OCI-LY1 (cell line): ENCODE results near the gene TLR8.

Source experiments
- H2AFZ ChIP-seq: fragments of 200-600 bp; sonication (generic), shearing (Covaris generic); 2 replicates; pipeline ENCODE4 v1.6.0; 2014; ENCODE audit warnings: antibody characterized with exemption, mild to moderate bottlenecking, low read length
- H3F3A ChIP-seq: fragments of 200-600 bp; sonication (generic), shearing (Covaris generic); 2 replicates; pipeline ENCODE4 v1.6.0; 2014; ENCODE audit warnings: mild to moderate bottlenecking, antibody characterized with exemption, low read length, moderate library complexity; ENCODE audit not compliant: insufficient read depth
- H3K27ac ChIP-seq: fragments of 200-600 bp; sonication (generic); 2 replicates; pipeline ENCODE4 v1.5.1; 2014; ENCODE audit warnings: low read length, mixed run types, mild to moderate bottlenecking, low read depth; ENCODE audit not compliant: poor library complexity, severe bottlenecking
- H3K27me3 ChIP-seq: fragments of 200-600 bp; sonication (generic); 2 replicates; pipeline ENCODE4 v1.6.0; 2014; ENCODE audit warnings: antibody characterized with exemption, mild to moderate bottlenecking, low read length, moderate library complexity; ENCODE audit not compliant: insufficient read depth
- H3K36me3 ChIP-seq: fragments of 200-600 bp; sonication (generic); 2 replicates; pipeline ENCODE4 v1.6.1; 2014; ENCODE audit warnings: mild to moderate bottlenecking, antibody characterized with exemption, low read length, moderate library complexity, mixed read lengths; ENCODE audit not compliant: insufficient read depth
- H3K4me1 ChIP-seq: fragments of 200-600 bp; sonication (generic); 2 replicates; pipeline ENCODE4 v1.5.1; 2014; ENCODE audit warnings: mild to moderate bottlenecking, low read length, moderate library complexity; ENCODE audit not compliant: insufficient read depth, severe bottlenecking
- H3K4me2 ChIP-seq: fragments of 200-600 bp; sonication (generic), shearing (Covaris generic); 2 replicates; pipeline ENCODE4 v1.6.1; 2014; ENCODE audit warnings: low read length
- H3K4me3 ChIP-seq: fragments of 200-600 bp; sonication (generic); 2 replicates; pipeline ENCODE4 v1.5.1; 2014; ENCODE audit warnings: low read length, low read depth, mild to moderate bottlenecking, mixed read lengths; ENCODE audit not compliant: poor library complexity, severe bottlenecking
- H3K79me2 ChIP-seq: fragments of 200-600 bp; shearing (Covaris generic); 2 replicates; pipeline ENCODE4 v1.6.1; 2016; ENCODE audit warnings: mixed run types, low read length, mixed read lengths; ENCODE audit not compliant: insufficient read depth
- H3K9ac ChIP-seq: fragments of 200-600 bp; sonication (generic), shearing (Covaris generic); 2 replicates; pipeline ENCODE4 v1.6.1; 2014; ENCODE audit warnings: mild to moderate bottlenecking, low read length, mixed read lengths
- H3K9me2 ChIP-seq: fragments of 200-600 bp; sonication (generic), shearing (Covaris generic); 2 replicates; pipeline ENCODE4 v1.6.1; 2014; ENCODE audit warnings: low read depth, mild to moderate bottlenecking, low read length, mixed read lengths
- H3K9me3 ChIP-seq: fragments of 200-600 bp; shearing (Covaris generic); 2 replicates; pipeline ENCODE4 v1.6.1; 2014; ENCODE audit warnings: low read length, mixed read lengths
- H4K20me1 ChIP-seq: fragments of 200-600 bp; sonication (generic), shearing (Covaris generic); 2 replicates; pipeline ENCODE4 v1.6.0; 2016; ENCODE audit warnings: mild to moderate bottlenecking, low read length; ENCODE audit not compliant: insufficient read depth
- EZH2 ChIP-seq: fragments of 200-600 bp; sonication (generic), shearing (Covaris generic); IDR thresholded peaks from 2 replicates; pipeline ENCODE4 v1.8.0; 2017; ENCODE audit warnings: borderline replicate concordance, mixed run types, mild to moderate bottlenecking, antibody characterized with exemption, low read length, moderate library complexity, mixed read lengths
- TF ChIP-seq, protein P1 (sequence below): fragments of 200-600 bp; sonication (generic), shearing (Covaris generic); IDR thresholded peaks from 2 replicates; pipeline ENCODE4 v1.5.1; 2017; ENCODE audit warnings: mild to moderate bottlenecking, antibody characterized with exemption, low read length, moderate library complexity, mixed read lengths

The TLR8 gene

DNA sequence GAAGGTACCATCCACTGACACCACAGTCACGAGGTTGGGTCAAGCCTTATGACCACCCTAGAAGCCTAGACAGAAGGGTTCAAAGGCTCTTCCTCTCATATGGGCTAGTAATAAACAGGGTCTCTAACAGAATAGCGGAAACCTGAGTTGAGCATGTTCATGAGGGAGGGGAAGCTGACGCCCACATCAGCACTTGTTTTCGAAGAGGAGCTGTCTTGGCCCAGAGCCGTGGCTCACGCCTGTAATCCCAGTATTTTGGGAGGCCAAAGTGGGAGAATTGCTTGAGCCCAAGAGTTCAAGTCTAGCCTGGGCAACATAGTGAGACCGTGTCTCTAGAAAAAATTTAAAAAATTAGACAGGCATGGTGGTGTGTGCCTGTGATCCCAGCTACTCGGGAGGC is 47.0 kb downstream of the TLR8 start:
- H3K79me2 ChIP-seq = no peaks in the 10 kb centered on the region
- H3K9me2 ChIP-seq = no peaks in the 10 kb centered on the region
- 0 out of 2 replicates have a peak, but pooled peaks cover 8% of the 10 kb centered on the region for H3F3A ChIP-seq
- no peaks in the 10 kb centered on the region for H3K9me3 ChIP-seq
- no peak for TF ChIP-seq EZH2
- no peak overlapping the region for H2AFZ ChIP-seq
- H3K4me3 ChIP-seq = no peak overlapping the region
- H3K27me3 ChIP-seq = no peaks in the 10 kb centered on the region
- H3K4me1 ChIP-seq = peaks cover 89% of the 10 kb centered on the region
- no peaks in the 10 kb centered on the region for H4K20me1 ChIP-seq
- no peak overlapping the region for H3K9ac ChIP-seq
- peak overlapping the region; percentile 100 for H3K27ac ChIP-seq
- H3K36me3 ChIP-seq = no peaks in the 10 kb centered on the region
- no peak overlapping the region for H3K4me2 ChIP-seq

DNA sequence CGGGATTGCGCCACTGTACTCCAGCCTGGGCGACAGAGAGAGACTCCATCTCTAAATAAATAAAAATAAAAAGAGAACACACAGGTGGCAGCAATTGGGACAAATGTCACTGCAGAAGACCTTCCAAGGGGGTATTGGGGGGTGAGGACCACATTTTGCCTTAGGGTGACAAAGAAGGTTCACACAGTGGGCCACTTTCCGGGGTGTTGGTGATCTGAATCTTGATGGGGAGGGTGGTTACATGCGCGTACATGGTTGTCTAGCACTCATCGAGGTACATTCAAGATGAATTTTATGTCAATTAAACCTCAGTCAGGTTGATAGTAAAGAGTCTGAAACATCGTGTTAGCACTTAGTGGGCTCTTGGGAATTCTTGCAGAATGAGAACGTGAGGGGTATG is 48.0 kb downstream of the TLR8 start:
- Histone ChIP-seq H3F3A (0 out of 2 replicates have a peak, but pooled peaks cover 8% of the 10 kb centered on the region), H3K9me3 (no peaks in the 10 kb centered on the region), H3K79me2 (no peaks in the 10 kb centered on the region), H3K9me2 (no peaks in the 10 kb centered on the region), H3K4me1 (peaks cover 87% of the 10 kb centered on the region), H3K9ac (peak overlapping the region; percentile 70), H3K36me3 (no peaks in the 10 kb centered on the region), H3K4me2 (peak overlapping the region; percentile 64), H3K27me3 (no peaks in the 10 kb centered on the region), H4K20me1 (no peaks in the 10 kb centered on the region), H3K4me3 (no peak overlapping the region), H3K27ac (peak overlapping the region; percentile 100), H2AFZ (no peak overlapping the region)
- TF ChIP-seq EZH2 = no peak
- TF ChIP-seq, protein P1, sequence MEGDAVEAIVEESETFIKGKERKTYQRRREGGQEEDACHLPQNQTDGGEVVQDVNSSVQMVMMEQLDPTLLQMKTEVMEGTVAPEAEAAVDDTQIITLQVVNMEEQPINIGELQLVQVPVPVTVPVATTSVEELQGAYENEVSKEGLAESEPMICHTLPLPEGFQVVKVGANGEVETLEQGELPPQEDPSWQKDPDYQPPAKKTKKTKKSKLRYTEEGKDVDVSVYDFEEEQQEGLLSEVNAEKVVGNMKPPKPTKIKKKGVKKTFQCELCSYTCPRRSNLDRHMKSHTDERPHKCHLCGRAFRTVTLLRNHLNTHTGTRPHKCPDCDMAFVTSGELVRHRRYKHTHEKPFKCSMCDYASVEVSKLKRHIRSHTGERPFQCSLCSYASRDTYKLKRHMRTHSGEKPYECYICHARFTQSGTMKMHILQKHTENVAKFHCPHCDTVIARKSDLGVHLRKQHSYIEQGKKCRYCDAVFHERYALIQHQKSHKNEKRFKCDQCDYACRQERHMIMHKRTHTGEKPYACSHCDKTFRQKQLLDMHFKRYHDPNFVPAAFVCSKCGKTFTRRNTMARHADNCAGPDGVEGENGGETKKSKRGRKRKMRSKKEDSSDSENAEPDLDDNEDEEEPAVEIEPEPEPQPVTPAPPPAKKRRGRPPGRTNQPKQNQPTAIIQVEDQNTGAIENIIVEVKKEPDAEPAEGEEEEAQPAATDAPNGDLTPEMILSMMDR = no peak

DNA sequence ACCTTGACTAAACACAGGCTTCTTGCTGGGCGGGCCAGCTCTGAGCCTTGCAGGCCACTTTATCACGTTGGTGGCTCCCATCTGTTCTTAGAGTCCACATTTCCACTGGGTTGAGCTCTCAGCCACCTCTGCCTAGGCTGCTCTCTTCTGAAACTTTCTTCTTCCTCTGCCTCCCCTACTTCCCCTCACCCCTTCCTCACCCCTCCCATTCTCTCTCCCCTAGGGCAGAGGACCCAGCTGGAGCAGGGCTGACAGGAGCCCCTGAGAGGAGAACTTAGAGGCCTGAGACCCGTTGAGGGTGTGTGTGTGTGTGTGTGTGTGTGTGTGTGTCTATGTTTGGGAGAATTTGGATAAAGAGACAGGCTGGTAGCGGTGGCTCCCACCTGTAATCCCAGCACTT is 48.6 kb downstream of the TLR8 start:
- peaks cover 87% of the 10 kb centered on the region for H3K4me1 ChIP-seq
- H3K9me2 ChIP-seq = no peaks in the 10 kb centered on the region
- H3K27ac ChIP-seq = peak overlapping the region; percentile 100
- H3K27me3 ChIP-seq = no peaks in the 10 kb centered on the region
- H3K4me2 ChIP-seq = peak overlapping the region; percentile 64
- H3K79me2 ChIP-seq = no peaks in the 10 kb centered on the region
- no peaks in the 10 kb centered on the region for H3K36me3 ChIP-seq
- H3K4me3 ChIP-seq = no peak overlapping the region
- no peaks in the 10 kb centered on the region for H3K9me3 ChIP-seq
- no peaks in the 10 kb centered on the region for H4K20me1 ChIP-seq
- H3K9ac ChIP-seq = peak overlapping the region; percentile 70
- no peak for TF ChIP-seq EZH2
- TF ChIP-seq, protein P1 = no peak
- no peak overlapping the region for H2AFZ ChIP-seq
- 0 out of 2 replicates have a peak, but pooled peaks cover 8% of the 10 kb centered on the region for H3F3A ChIP-seq
